Left colon (tissue), 2 donors: Measurements from ENCODE around the gene PGLYRP2. TPM values are rescaled to one million over a fixed set of nuclear protein-coding genes. Genes with fewer than 3 reads are reported as not detected.

Experiments
- microRNA-seq, 2 donors: library from miRNA; unstranded; fragments of <30 nt; microRNA quantifications; one replicate each; pipeline versions ENCODE4 v1.1.0 to v1.2.0, GENCODE V29; 2020
- total RNA-seq, 2 donors: library from RNA; stranded (reverse); fragmentation: NEBNext Ultra II Directional; extraction: Animal tissue kit (Norgen Biotek cat#: 25700); gene quantifications; one replicate each; pipeline ENCODE4 v1.2.1, GENCODE V29; 2021
- donor health status: DM: no; HTN: no; CAD: no.
- donor health status: DM: yes; HTN: yes; CAD: no.

Gene PGLYRP2
- total RNA-seq, 2 donors from 2014 or later = not detected

Small RNA genes lying within 50 kb of the gene (microRNA-seq; reads per million reads assigned to microRNA genes)
- gene MIR1470 = 0 reads per million in 2 donors

Other genes with a start within 250 kb of the PGLYRP2 start
- under 1 TPM; 0.39 to 0.58 TPM for gene EPHX3, start 247.1 kb downstream of the PGLYRP2 start, total RNA-seq
- 10 to 100 TPM; 64.6 to 90.7 TPM for gene BRD4, start 147.0 kb downstream of the PGLYRP2 start, total RNA-seq
- 10 to 100 TPM; 38.3 to 44.3 TPM for gene AKAP8, start 99.7 kb downstream of the PGLYRP2 start, total RNA-seq
- gene AKAP8L, start 60.5 kb downstream of the PGLYRP2 start, total RNA-seq = 10 to 100 TPM; 63.4 to 75.1 TPM
- 10 to 100 TPM; 24.5 to 24.8 TPM for gene WIZ, start 29.5 kb downstream of the PGLYRP2 start, total RNA-seq
- 1 to 10 TPM; 3.4 to 4.4 TPM for gene RASAL3, start 15.0 kb downstream of the PGLYRP2 start, total RNA-seq
- gene CYP4F22, start 29.0 kb upstream of the PGLYRP2 start, total RNA-seq = not detected
- under 1 TPM in 1 of 2 donors, not detected in 1; 0.09 TPM for gene CYP4F8, start 135.7 kb upstream of the PGLYRP2 start, total RNA-seq
- gene CYP4F3, start 161.4 kb upstream of the PGLYRP2 start, total RNA-seq = 1 to 10 TPM; 7.1 to 8.0 TPM
- 100 to 1,000 TPM in 1 of 2 donors, 10 to 100 TPM in 1; 93.3 to 113 TPM for gene CYP4F12, start 193.6 kb upstream of the PGLYRP2 start, total RNA-seq
- gene OR10H2, start 248.5 kb upstream of the PGLYRP2 start, total RNA-seq = not detected